Measurements from ENCODE around the gene JAK1.

DNA sequence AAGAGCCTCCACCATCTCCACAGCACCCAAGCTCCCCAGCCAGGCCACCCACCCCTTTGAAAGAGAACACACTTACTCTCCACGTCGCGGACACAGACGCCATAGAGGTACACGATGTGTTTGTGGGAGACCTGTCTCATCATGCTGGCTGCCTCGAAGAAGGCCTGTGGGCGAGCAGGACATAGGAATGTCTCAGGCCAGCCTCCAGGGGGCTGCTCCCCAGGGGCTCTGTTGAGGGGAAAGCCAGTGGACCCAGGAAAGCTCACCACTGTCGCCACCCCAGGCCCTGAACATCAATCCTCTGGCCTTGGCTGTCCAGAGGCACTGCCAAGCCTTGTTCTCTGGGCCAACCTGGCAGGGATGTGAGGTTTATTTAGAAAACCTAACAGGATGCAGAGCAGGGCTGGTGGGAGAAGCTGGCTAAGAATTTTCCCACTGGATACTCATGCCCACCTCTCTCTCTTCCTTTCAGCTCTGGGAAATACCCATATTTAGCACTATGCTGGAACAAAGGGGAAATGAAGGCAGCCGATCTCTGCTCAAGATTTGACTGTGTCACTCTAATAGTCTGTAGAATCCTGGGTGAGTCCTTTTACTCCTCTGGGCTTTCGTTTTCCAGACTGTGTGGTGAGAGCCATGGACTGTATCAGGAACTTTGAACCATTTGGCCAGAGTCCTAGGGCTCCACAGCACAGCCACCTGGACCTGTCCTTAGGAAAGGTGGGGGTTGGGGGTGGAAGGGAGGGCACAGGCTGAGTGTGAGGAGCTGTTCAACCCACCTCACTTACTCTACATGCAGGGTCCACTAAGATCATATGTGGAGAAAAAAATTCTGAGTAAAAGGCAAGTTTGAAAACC is 119.5 kb downstream of the JAK1 start:
- TF ChIP-seq, protein P1, sequence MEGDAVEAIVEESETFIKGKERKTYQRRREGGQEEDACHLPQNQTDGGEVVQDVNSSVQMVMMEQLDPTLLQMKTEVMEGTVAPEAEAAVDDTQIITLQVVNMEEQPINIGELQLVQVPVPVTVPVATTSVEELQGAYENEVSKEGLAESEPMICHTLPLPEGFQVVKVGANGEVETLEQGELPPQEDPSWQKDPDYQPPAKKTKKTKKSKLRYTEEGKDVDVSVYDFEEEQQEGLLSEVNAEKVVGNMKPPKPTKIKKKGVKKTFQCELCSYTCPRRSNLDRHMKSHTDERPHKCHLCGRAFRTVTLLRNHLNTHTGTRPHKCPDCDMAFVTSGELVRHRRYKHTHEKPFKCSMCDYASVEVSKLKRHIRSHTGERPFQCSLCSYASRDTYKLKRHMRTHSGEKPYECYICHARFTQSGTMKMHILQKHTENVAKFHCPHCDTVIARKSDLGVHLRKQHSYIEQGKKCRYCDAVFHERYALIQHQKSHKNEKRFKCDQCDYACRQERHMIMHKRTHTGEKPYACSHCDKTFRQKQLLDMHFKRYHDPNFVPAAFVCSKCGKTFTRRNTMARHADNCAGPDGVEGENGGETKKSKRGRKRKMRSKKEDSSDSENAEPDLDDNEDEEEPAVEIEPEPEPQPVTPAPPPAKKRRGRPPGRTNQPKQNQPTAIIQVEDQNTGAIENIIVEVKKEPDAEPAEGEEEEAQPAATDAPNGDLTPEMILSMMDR (conservative IDR thresholded peaks at IDR 0.05; ENCODE audit: low read depth in 2 of 2): no peak
- no peak for TF ChIP-seq CREB1 (CRISPR knock-in tag; IDR thresholded peaks at IDR 0.05; ENCODE audit: low read depth)
- no peak for TF ChIP-seq POLR2AphosphoS5 (IDR thresholded peaks at IDR 0.05; ENCODE audit: low read depth)

All from GM23338 (cell line).